ENCODE data around the gene PRKD1.

The PRKD1 gene

DNA sequence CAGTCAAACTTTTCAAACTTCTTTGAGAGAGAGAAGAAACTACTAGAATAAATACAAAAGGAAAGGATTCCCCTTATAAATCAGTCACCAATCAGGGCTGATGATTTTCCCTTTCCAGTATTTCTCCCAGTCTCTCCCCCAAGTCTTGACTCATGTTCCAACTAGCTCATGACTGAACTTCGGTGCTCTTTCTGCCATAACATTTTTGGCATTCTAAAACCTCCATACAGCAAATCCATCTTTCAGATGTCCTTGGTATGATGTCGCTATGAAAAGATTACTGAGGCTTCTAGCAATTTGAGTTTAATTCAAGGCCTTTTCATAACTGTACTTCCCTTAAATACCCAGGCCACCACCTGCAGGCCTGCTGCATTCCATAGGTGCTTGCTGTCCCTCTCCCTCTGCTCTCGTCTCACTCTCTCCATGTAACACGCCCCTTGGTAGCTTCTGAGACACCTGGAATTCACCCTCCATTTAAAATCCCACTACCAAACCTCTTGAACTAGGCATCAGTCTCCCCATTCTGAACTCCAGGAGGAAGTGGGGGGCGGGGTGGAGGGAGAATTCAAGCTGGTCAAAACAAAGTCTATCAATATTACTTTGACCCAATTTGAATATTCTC, 2.4 kb downstream of the PRKD1 start:
- TF ChIP-seq, protein P1, sequence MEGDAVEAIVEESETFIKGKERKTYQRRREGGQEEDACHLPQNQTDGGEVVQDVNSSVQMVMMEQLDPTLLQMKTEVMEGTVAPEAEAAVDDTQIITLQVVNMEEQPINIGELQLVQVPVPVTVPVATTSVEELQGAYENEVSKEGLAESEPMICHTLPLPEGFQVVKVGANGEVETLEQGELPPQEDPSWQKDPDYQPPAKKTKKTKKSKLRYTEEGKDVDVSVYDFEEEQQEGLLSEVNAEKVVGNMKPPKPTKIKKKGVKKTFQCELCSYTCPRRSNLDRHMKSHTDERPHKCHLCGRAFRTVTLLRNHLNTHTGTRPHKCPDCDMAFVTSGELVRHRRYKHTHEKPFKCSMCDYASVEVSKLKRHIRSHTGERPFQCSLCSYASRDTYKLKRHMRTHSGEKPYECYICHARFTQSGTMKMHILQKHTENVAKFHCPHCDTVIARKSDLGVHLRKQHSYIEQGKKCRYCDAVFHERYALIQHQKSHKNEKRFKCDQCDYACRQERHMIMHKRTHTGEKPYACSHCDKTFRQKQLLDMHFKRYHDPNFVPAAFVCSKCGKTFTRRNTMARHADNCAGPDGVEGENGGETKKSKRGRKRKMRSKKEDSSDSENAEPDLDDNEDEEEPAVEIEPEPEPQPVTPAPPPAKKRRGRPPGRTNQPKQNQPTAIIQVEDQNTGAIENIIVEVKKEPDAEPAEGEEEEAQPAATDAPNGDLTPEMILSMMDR (IDR thresholded peaks at IDR 0.05; ENCODE audit: low read length, missing control alignments), result no peak
- peak; percentile 55 for DNase-seq (ENCODE audit: low read depth)
- H3K4me3 ChIP-seq (replicated peaks; ENCODE audit: low read depth, low read length), result peak overlapping the region; percentile 78

DNA sequence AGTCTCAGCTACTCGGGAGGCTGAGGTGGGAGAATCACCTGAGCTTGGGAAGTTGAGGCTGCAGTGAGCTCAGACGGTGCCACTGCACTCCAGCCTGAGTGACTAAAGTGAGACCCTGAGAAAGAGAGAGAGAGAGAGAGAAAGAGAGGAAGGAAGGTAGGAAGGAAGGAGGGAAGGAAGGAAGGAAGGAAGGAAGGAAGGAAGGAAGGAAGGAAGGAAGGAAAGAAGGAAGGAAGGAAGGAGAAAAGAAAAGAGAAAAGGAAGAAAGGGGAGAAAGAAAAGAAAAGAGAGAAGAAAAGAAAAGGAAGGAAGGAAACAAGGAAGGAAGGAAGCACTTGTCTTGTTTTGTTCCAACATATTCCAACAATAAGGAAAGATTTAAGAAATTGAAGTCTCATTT, 7.8 kb downstream of the PRKD1 start:
- DNase-seq (ENCODE audit: low read depth), result no peak

DNA sequence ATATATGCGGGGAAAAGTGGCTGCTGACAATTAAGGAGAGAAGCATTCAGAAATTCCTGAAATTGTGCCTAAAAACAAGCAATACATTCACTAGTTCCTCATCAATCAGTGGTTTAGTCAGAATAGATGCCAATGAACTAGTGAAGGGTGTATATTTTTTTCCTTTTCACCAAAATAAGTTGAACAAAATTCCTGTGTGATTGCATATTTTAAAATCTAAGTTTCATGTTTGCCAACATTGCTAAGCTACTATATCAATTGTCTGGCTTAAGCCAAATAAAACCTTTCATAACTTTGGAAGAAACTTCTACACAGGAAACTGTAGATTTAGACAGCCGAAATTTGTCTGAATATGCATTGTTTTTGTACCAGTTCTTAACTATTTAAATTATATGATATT, 8.7 kb downstream of the PRKD1 start:
- TF ChIP-seq, protein P1 (IDR thresholded peaks at IDR 0.05; ENCODE audit: low read length, missing control alignments), result no peak
- DNase-seq (ENCODE audit: low read depth), result peak; percentile 21
- H3K4me3 ChIP-seq (replicated peaks; ENCODE audit: low read depth, low read length), result no peak overlapping the region

More for the DNA sequence above, 7.8 kb downstream of the PRKD1 start:
- no peak overlapping the region for H3K4me3 ChIP-seq (replicated peaks; ENCODE audit: low read depth, low read length)
- TF ChIP-seq, protein P1 (IDR thresholded peaks at IDR 0.05; ENCODE audit: low read length, missing control alignments), result no peak

DNA sequence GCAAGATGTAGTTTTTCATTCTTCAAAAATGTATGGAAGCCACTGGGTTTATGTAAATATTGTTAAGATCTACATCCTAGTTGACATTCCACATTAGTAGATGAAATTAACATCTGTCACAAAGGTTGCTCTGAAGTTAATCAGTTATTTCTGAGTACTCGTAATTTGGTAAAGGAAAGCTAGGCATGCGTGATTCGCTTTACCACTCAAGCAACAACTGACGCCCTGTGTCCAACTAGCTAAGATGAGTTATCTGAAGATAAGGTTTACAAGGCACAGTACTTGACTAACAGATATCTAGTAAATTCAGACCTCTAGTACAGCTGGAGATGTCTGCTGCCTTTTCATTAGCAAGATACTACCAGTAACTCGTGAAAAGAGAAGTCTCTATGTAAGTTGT, 14.1 kb downstream of the PRKD1 start:
- TF ChIP-seq, protein P1 (IDR thresholded peaks at IDR 0.05; ENCODE audit: low read length, missing control alignments), result no peak
- no peak for DNase-seq (ENCODE audit: low read depth)
- H3K4me3 ChIP-seq (replicated peaks; ENCODE audit: low read depth, low read length), result no peak overlapping the region

DNA sequence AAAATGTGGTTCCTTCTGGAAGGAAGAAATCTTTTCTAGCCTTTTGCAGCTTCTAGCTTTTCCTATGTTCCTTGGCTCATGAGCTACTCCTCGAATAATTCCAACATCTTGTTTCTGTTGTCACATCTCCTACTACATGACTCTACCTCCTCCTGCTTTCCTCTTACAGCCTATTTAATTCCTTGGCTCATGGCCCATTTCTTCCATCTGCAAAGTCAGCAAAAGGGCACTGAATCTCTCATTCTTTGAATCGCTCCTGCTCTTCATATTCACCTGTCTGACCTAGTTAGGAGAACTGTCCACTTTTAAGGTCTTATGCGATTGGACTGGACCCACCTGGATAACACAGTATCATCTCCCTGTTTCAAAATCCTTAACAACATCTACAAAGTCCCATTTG, 15.8 kb downstream of the PRKD1 start:
- TF ChIP-seq, protein P1 (IDR thresholded peaks at IDR 0.05; ENCODE audit: low read length, missing control alignments), result no peak
- DNase-seq (ENCODE audit: low read depth), result no peak
- no peak overlapping the region for H3K4me3 ChIP-seq (replicated peaks; ENCODE audit: low read depth, low read length)

DNA sequence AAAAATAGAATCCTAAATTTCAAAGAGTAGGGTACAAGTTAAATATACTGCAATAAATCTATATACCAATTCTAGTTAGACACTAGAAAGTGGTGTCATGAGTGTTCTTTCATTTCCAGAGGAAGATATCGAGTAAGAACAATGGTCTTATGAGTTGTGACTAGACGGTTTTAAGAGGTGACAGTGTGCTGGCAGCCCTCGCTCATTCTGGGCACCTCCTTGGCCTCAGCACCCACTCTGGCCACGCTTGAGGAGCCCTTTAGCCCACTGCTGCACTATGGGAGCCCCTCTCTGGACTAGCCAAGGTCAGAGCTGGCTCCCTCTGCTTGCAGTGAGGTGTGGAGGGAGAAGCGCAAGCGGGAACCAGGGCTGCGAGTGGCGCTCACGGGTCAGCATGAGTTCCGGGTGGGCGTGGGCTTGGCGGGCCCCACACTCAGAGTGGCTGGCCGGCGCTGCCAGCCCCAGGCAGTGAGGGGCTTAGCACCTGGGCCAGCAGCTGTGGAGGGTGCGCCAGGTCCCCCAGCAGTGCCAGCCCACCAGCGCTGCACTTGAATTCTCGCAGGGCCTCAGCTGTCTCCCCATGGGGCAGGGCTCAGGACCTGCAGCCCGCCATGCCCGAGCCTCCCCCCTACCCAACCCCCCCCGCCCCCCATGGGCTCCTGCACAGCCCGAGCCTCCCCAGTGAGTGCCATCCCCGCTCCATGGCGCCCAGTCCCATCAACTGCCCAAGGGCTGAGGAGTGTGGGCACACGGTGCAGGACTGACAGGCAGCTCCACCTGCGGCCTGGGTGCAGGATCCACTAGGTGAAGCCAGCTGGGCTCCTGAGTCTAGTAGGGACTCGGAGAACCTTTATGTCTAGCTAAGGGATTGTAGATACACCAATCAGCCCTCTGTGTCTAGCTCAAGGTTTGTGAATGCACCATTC, 18.7 kb downstream of the PRKD1 start:
- no peak overlapping the region for H3K4me3 ChIP-seq (replicated peaks; ENCODE audit: low read depth, low read length)
- TF ChIP-seq, protein P1 (IDR thresholded peaks at IDR 0.05; ENCODE audit: low read length, missing control alignments), result no peak
- no peak for DNase-seq (ENCODE audit: low read depth)

Data from fibroblast of pulmonary artery (primary cell).